PC-3 (cell line): ENCODE measurements around the gene CCR9. TPM values are rescaled to one million over a fixed set of nuclear protein-coding genes. Genes with fewer than 3 reads are reported as not detected.
A peak's percentile ranks its signal among the peaks of the same experiment; 100 is the strongest.

ENCODE experiments used
- ATAC-seq: fragments of 200-7000 bp; cut with Tn5 transposase; 2 replicates; pipeline ENCODE4 v1.9.1; 2020; ENCODE audit warnings: mild to moderate bottlenecking, moderate library complexity
- BruUV-seq: library from RNA; stranded (reverse); fragments of 400-500 nt; replicated peaks from 2 replicates; lab custom pipeline; 2021; lab: Mats Ljungman, UMichigan
- CTCF ChIA-PET: fragments of 300-600 bp; sonication (Branson Sonifier 250); formaldehyde crosslinking; loops from one replicate; lab custom pipeline; 2022; ENCODE audit warnings: antibody characterized with exemption; lab: Charles Lee
- POLR2A ChIA-PET: fragments of 300-600 bp; sonication (Branson Sonifier 250); formaldehyde crosslinking; loops from one replicate; lab custom pipeline; 2022; ENCODE audit warnings: antibody characterized with exemption; ENCODE audit not compliant: unreplicated experiment; lab: Charles Lee
- DNase-seq: peaks from one replicate; pipeline ENCODE4 v3.0.0-alpha.2; 2015
- H2AFZ ChIP-seq: fragments of 300-600 bp; sonication (generic); 2 replicates; pipeline ENCODE4 v1.6.0; 2016; ENCODE audit warnings: antibody characterized with exemption, low read length
- H3F3A ChIP-seq: fragments of 300-600 bp; sonication (generic); one replicate; pipeline ENCODE4 v1.6.0; 2017; ENCODE audit warnings: antibody characterized with exemption, low read length, control low read depth, mild to moderate bottlenecking; ENCODE audit not compliant: unreplicated experiment
- H3K27ac ChIP-seq: fragments of 300-600 bp; sonication (generic); 2 replicates; pipeline ENCODE4 v1.5.1; 2016; ENCODE audit warnings: mild to moderate bottlenecking, low read length
- H3K27me3 ChIP-seq: fragments of 300-600 bp; sonication (generic); 2 replicates; pipeline ENCODE4 v1.6.1; 2016; ENCODE audit warnings: low read length, mixed read lengths
- H3K36me3 ChIP-seq: fragments of 300-600 bp; sonication (generic); 2 replicates; pipeline ENCODE4 v1.6.1; 2016; ENCODE audit warnings: low read depth, mixed run types, low read length, mixed read lengths
- H3K4me1 ChIP-seq: fragments of 300-600 bp; sonication (generic); 2 replicates; pipeline ENCODE4 v1.5.1; 2016; ENCODE audit warnings: low read length; ENCODE audit not compliant: insufficient read depth
- H3K4me2 ChIP-seq: fragments of 300-600 bp; sonication (generic); 2 replicates; pipeline ENCODE4 v1.6.0; 2016; ENCODE audit warnings: low read length
- H3K4me3 ChIP-seq: fragments of 300-600 bp; sonication (generic); 2 replicates; pipeline ENCODE4 v1.5.1; 2016; ENCODE audit warnings: mild to moderate bottlenecking, low read length, mixed read lengths
- H3K79me2 ChIP-seq: fragments of 300-600 bp; sonication (generic); 2 replicates; pipeline ENCODE4 v1.6.1; 2017; ENCODE audit warnings: low read length, mixed read lengths
- H3K9ac ChIP-seq: fragments of 300-600 bp; sonication (generic); 2 replicates; pipeline ENCODE4 v1.6.0; 2016; ENCODE audit warnings: mild to moderate bottlenecking, low read length
- H3K9me2 ChIP-seq: fragments of 300-600 bp; sonication (generic); replicated peaks from 2 replicates; pipeline ENCODE4 v1.6.1; 2016; ENCODE audit warnings: mixed run types, low read length, mixed read lengths
- H3K9me3 ChIP-seq: fragments of 300-600 bp; sonication (generic); 2 replicates; pipeline ENCODE4 v1.6.1; 2016; ENCODE audit warnings: low read length, mixed read lengths
- H4K20me1 ChIP-seq: fragments of 300-600 bp; sonication (generic); 2 replicates; pipeline ENCODE4 v1.6.1; 2016; ENCODE audit warnings: low read length, mixed read lengths
- EZH2 ChIP-seq: fragments of 300-600 bp; sonication (generic); IDR thresholded peaks from one replicate; pipeline ENCODE4 v1.6.1; 2017; ENCODE audit warnings: antibody characterized with exemption, mild to moderate bottlenecking, low read length; ENCODE audit not compliant: unreplicated experiment
- EZH2phosphoT487 ChIP-seq: fragments of 300-600 bp; sonication (generic); IDR thresholded peaks from 2 replicates; pipeline ENCODE4 v1.6.1; 2018; ENCODE audit warnings: mild to moderate bottlenecking, antibody characterized with exemption, low read length, borderline replicate concordance
- intact Hi-C: fragments of 100-400 bp; cut with micrococcal nuclease; formaldehyde crosslinking; loops from 2 replicates; pipeline ENCODE4 v1.9.0; 2023
- total RNA-seq: library from RNA; depleted of rRNA; stranded (reverse); fragments of >200 nt; gene quantifications from 2 replicates; pipeline ENCODE4 v1.2.3, GENCODE V29; 2014
- TF ChIP-seq, protein P1 (sequence below): fragments of 300-600 bp; sonication (generic); conservative IDR thresholded peaks from 2 replicates; pipeline ENCODE4 v1.5.1; 2017; ENCODE audit warnings: antibody characterized with exemption, low read depth, mild to moderate bottlenecking, low read length

Gene CCR9
- total RNA-seq, 1 experiment from 2014 or later = not detected

DNA sequence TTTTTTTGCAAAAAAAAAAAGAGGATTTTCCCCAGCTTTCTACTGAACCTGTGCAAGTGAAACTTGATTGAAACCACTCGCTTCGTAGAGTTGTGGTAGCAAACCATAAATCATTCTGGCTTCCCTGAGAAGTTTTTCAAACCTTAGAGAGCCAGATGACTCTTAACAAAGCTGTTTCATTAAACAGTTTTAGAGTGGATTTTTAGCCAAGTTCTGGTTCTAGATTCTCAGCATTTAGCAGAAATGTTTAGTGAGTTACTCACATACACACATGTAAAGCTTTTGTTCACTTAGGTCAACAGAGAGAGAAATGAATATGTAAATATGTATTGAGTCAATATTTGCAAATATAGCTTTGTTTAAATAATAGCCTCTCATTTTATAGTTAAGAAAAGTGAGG lies 18.1 kb upstream of the CCR9 start:
- ChIA-PET CTCF (interaction anchor here (0.5 to 1.1 kb wide), 4 partner anchors 25 to 877 kb away, joined by 3 to 7 read pairs (median 5); no protein-coding TSS in a partner anchor), POLR2A (interaction anchor here (0.6 to 0.8 kb wide), 4 partner anchors 13 to 318 kb away, joined by 4 to 14 read pairs (median 4); no protein-coding TSS in a partner anchor)
- H3K79me2 ChIP-seq = no peaks in the 10 kb centered on the region
- no peaks in the 10 kb centered on the region for H3K9me3 ChIP-seq
- no peak overlapping the region for H3K9ac ChIP-seq
- ATAC-seq (peak; percentile 96), DNase-seq (peak; percentile 89)
- H3K27ac ChIP-seq = peak overlapping the region; percentile 21; the same call in 1 of the 2 replicates
- BruUV-seq = no TSS peak
- H3K36me3 ChIP-seq = no peaks in the 10 kb centered on the region
- no peaks in the 10 kb centered on the region for H3K9me2 ChIP-seq
- H2AFZ ChIP-seq = no peak overlapping the region
- H3F3A ChIP-seq = no peaks in the 10 kb centered on the region
- H4K20me1 ChIP-seq = no peaks in the 10 kb centered on the region
- H3K4me1 ChIP-seq = peaks cover 10% of the 10 kb centered on the region
- H3K27me3 ChIP-seq = no peaks in the 10 kb centered on the region
- intact Hi-C loops = loop anchor here (1.0 kb wide), 1 partner anchor 25 kb away; no protein-coding TSS in a partner anchor
- TF ChIP-seq, protein P1, sequence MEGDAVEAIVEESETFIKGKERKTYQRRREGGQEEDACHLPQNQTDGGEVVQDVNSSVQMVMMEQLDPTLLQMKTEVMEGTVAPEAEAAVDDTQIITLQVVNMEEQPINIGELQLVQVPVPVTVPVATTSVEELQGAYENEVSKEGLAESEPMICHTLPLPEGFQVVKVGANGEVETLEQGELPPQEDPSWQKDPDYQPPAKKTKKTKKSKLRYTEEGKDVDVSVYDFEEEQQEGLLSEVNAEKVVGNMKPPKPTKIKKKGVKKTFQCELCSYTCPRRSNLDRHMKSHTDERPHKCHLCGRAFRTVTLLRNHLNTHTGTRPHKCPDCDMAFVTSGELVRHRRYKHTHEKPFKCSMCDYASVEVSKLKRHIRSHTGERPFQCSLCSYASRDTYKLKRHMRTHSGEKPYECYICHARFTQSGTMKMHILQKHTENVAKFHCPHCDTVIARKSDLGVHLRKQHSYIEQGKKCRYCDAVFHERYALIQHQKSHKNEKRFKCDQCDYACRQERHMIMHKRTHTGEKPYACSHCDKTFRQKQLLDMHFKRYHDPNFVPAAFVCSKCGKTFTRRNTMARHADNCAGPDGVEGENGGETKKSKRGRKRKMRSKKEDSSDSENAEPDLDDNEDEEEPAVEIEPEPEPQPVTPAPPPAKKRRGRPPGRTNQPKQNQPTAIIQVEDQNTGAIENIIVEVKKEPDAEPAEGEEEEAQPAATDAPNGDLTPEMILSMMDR = no peak
- peak overlapping the region; percentile 43; the same call in 1 of the 2 replicates for H3K4me2 ChIP-seq
- no peak overlapping the region for H3K4me3 ChIP-seq

DNA sequence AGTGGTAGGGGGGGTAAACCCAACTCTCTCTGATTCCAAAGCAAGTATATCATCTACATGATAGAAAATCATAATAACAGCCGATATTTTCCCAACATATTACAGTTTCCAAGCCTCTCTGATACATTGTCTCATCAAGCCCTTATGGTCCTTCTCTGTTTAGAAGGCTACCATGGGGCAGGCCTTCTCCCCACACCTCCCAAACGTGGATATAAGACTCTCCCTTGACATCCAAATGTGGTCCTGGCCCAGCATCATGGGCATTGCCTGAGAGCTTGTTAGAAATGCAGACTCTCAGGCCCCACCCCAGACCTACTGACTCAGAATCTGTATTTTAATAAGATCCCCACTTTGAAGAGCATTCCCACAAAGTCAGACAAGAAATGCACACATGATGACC lies 17.7 kb upstream of the CCR9 start:
- Histone ChIP-seq H2AFZ (no peak overlapping the region), H3K4me3 (no peak overlapping the region), H3K79me2 (no peaks in the 10 kb centered on the region), H3K4me1 (peaks cover 10% of the 10 kb centered on the region), H3K27me3 (no peaks in the 10 kb centered on the region), H3K27ac (peak overlapping the region; percentile 61), H3K4me2 (peak overlapping the region; percentile 43), H3K36me3 (no peaks in the 10 kb centered on the region), H4K20me1 (no peaks in the 10 kb centered on the region), H3K9me3 (no peaks in the 10 kb centered on the region), H3K9me2 (no peaks in the 10 kb centered on the region), H3F3A (no peaks in the 10 kb centered on the region), H3K9ac (no peak overlapping the region)
- no TSS peak for BruUV-seq
- TF ChIP-seq, protein P1 = no peak
- TF ChIP-seq EZH2phosphoT487 = no peak
- ChIA-PET CTCF (interaction anchor here (1.1 kb wide), 1 partner anchor 25 kb away, joined by 6 read pairs; no protein-coding TSS in a partner anchor), POLR2A (interaction anchor here (0.6 to 0.8 kb wide), 4 partner anchors 13 to 318 kb away, joined by 4 to 14 read pairs (median 6); no protein-coding TSS in a partner anchor)
- intact Hi-C loops = loop anchor here (1.0 kb wide), 1 partner anchor 25 kb away; no protein-coding TSS in a partner anchor
- ATAC-seq (peak; percentile 32), DNase-seq (no peak)

- Histone ChIP-seq H3K9me3 (no peaks in the 10 kb centered on the region), H3K79me2 (no peaks in the 10 kb centered on the region), H3K4me3 (no peak overlapping the region), H3K9ac (no peak overlapping the region), H3K36me3 (no peaks in the 10 kb centered on the region), H3K27ac (no peak overlapping the region), H3F3A (no peaks in the 10 kb centered on the region), H3K4me1 (peaks cover 10% of the 10 kb centered on the region), H3K9me2 (no peaks in the 10 kb centered on the region), H3K4me2 (no peak overlapping the region), H3K27me3 (no peaks in the 10 kb centered on the region), H4K20me1 (no peaks in the 10 kb centered on the region), H2AFZ (no peak overlapping the region)
- ChIA-PET CTCF (no interaction called here), POLR2A (interaction anchor here (0.6 kb wide), 1 partner anchor 20 kb away, joined by 7 read pairs; no protein-coding TSS in a partner anchor)
- no peak for DNase-seq
- ATAC-seq = no peak
- TF ChIP-seq EZH2phosphoT487 = no peak
- no peak for TF ChIP-seq EZH2
- TF ChIP-seq, protein P1 = no peak
- intact Hi-C loops = no loop called here
- BruUV-seq = no TSS peak
Measured at GRCh38 chr3:45869638-45870037, 16.7 kb upstream of the CCR9 start.
